GM19240 (cell line): ENCODE measurements around the gene CAMTA1.
"Not testable (repeated sequence)": the region's sequence is repeated elsewhere in the genome, so short reads cannot be mapped to it uniquely, and the experiment has no call there.

Experiments used
- DNase-seq: peaks from one replicate; pipeline ENCODE4 v3.0.0; 2011; ENCODE audit warnings: low spot score; ENCODE audit not compliant: insufficient read length

Gene CAMTA1

DNA sequence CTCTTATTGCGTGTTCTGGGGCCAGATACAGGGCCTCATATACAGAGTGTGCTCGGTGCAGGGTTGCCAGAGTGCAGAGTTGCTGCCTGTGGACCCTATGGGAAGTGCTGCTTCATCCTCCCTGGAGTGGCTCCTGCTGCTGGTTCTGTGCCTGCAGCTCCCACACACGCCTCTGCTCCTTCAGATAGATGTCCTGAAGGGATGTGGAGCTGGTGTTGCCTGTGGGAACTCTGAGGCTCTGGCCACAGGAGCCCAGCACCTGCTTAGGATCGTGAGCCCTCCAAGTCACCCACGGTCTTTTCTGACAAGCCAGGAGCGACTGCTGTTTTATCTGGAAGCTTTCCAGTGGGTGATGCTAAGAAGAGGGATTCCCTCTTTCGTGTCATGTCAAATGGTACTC lies 120.5 kb downstream of the CAMTA1 start:
- no peak for DNase-seq

DNA sequence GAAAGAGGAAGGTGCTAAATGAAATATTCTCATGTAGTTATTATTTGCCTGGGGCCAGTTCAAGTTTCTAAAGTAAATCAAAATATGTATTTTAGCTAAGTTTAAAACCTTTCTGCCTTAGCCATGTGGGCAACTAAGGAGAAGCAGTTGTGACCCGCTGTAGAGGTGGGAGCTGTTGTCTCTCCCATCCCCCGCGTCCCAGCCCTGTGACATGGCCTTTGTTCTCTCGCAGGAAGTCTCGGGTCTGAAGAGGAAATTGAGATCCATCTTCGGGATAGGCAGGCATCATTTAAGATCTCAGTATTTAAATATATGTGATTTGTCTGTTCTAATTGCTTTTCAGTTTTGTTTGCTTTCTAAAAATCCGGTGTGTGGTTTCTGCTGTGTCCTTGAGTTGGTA lies 121.5 kb downstream of the CAMTA1 start:
- DNase-seq, result no peak

DNA sequence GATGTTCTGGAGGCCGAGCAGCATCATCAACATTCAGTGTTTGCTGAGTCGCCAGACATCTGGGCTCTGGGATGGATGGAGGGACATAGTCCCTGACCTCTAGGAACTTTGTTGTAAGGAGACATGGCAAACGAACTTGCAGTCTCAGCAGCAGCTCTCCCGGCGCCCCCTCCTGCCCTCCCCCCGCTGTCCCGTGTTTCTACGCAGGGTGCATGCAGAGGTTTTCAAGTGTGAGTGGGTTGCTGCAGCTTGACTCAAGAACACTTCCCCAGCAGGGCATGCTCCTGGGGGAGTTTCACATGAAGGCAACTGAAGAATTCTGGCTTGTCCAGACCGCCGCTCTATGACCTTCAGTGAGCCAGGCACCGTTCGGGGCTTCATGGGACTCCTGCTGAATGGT lies 121.9 kb downstream of the CAMTA1 start:
- DNase-seq, result no peak

DNA sequence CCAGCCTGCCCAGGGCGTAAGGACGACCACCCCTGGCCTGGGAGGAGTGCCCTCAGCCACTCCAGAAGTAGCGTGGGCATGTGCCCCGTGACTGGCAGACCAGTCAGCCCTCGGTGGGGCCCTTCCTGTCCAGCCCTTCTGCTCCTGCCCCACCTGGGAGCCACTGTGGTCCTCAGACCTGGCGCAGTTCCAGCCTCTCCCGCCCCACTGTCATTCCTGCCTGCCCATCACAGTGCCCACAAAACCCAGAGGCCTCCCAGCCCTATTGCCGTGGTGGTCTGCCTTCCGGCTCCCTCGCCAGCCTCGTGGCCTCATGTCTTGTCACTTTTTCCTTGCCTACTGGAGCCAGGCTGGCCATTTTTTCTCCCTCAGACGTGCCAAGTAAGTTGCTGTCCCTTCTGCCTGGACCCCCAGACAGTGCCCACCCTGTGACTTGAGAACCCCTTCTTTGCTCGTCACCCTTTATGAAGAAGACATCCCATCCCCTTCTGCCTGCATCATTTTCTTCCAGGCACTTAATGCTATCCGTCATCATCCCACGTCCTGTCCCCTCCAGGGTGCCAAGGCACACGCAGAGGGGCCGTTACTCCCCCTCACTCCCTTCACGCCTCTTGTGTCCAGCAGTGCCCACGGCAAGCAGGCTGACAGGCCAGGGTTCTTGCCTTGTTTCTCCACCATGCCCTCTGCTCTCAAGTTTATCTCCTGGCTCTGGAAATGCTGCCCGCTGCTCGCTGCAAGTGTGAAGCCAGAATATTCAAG lies 122.6 kb downstream of the CAMTA1 start:
- DNase-seq, result no peak

DNA sequence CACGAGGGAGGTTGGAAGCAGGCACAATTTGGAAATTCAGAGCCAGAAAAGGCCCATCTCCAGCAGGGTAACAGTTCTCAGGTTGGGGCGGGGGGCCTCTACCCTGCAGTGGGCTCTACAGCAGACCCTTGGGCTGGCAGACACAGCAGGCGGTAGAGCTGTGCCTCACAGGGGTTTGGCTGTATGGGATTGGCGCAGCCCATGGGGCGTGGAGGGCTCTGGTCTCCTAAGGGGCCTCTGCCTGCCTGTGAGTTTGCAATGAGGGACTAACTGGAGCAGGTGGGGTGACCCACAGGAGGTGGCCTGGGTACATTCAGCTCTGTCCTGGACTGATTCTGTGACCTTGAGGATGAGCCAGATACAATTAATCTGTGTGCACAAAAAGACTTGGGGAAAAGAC lies 124.1 kb downstream of the CAMTA1 start:
- no peak for DNase-seq

DNA sequence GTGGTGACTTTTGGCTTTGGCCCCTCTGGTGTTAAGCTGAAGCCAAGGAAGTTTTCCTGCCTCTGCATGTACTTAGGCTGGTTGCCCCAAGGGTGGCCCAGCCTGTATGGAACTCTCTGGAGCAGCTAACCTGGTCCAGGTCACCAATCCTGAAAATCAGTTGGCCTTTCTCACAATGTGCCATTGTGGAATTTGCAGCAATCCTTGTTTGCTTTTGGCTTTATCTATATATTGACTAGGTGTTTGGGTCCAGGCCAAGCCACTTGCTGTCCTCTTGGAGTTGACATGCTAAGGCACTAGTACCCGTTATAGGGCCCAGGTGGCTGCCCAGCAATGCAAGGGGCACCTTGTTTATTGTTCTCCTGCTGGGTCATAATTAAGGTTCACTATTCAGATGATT lies 124.6 kb downstream of the CAMTA1 start:
- DNase-seq, result no peak

DNA sequence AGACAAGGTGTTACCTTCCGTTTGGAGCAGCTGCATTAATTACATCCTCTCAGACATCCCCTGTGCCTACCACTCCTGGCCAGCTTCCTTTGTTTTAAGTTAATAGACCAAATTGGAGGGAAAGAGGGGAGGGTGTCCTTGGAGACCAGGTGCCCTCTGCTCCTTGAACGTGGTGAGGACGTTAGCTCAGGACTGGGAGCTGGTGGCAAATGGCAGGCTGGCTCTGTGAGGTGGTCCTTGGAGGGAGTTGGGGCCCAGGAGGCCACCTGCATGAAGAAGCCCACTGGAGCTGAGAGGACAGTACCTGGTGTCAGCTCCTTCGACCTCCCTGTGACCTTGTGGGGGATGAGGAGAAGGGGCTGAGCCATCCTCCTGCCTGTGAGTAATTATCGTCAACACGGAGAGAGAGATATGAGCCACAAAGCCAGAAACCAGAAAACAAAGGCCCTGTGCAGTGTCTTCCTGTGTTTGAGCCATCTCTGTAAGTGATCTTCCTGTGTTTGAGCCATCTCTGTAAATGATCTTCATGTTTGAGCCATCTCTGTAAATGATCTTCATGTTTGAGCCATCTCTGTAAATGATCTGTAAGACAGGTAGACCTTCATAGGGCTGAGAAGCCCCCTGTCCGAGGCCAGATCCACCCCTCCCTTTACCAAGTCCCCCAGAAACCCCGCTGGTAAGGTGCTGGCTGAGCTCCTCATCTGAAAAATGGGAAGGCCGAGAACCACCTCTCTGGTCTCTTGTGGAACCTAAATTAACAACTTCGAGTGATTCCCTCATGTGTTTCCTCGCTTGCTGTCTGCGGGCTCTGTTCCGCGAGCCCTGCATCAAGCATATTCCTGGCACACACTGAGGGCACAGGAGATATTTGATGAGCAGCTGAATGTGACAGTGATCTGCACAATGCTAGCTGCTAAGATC lies 126.0 kb downstream of the CAMTA1 start:
- no peak for DNase-seq

DNA sequence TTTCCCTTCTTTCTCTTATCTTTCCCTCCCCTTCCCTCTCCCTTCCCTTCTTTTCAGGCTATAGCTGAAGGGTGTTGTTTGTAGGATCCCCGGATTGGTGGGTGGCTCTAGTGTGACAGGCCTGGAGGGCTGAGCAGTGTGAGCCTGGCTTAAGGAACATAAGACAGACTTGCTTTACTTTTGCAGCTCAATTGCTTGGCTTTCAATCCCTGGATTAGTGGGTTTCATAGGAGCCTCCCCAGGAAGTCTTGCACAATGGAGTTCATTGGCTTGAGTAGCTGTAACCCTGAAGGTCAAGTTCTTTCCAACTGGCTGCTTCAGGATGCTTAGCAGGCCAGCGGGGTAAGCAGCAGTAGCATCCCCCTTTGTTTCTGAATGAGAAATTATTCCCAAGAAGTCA lies 126.7 kb downstream of the CAMTA1 start:
- DNase-seq, result no peak

DNA sequence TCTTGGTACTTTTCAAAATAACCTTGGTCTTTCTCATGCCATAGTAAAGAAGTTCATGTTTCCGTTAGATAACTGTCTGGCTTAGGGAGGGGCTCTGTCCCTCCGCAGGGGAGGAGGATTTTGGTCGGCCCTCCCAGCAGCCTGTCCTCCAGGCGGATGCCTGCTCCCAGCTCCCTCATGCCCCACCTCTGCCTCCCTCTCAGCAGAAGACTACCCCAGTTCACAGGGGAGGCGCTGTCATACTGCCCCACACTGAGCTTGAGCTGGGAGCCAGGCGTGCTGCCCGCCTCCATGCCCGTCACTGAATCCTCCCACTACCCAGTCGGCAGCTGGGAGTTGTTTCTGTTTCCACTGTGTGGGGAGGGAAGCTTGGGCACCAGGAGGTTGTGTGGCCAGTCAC lies 127.3 kb downstream of the CAMTA1 start:
- DNase-seq, result no peak

DNA sequence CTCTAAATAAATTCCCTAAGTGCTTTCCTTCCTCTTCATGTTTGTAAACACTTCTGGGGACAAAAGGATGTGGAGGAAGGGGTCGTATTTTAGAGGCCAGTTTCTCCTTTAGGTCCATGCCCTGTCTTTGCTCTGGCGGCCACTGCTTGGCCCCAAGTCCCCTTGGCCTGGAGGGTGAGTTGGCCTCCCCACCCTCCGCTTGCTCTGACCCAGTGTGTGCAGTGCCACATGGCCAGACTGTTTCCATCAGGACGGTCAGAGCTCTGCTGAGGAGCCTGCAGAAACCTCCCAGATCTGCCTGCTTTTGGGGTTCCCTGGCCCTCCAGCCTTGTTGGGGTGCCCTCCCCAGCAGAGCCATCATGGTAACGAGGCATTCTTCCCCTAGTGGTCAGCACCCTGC lies 127.8 kb downstream of the CAMTA1 start:
- no peak for DNase-seq

DNA sequence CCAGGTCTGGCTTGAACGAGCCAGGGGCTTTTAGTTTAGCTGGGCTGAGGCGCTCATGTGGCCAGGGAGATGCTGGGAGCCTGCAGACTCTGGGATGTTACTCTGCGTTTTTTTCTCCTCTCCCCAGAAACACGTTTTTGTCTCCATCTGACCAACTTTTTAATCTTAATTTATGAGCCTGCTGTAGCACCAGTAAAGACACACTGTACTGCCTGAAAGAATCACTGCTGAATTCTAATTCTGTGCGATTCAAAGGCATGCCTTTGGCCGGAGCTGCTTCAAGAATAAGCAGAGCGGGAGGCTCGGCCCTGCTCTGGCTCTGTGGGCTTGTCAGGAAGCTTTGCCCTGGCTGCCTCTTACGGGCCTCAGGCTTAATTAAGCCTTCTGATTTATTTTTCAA lies 129.5 kb downstream of the CAMTA1 start:
- DNase-seq, result no peak

DNA sequence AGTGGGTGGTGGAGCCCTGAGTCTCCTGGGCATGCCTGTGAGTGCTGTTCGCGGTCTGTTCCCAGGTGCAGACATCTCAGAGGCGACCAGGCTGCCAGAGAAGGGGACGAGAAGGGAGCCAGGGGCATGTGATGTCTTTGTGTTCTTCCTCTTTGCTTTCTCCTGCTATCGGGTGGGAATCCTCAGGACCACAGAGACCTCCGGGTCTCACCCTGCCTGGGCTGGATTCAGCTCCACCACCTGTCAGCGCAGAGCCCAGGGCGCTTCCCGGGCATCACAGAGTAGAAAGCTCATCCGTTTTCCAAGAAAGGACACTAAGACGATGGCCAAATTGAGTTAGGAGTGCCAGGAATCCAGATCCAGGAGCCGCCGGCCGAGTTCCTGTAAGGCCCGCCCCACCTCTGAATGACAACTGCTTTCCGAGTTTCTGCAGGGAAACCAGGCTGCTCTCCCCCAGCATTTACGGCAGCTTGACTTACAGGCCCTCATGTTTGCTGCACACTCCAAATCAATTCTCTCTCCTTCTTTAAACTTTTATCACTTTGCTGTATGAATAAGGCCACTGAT lies 130.8 kb downstream of the CAMTA1 start:
- no peak for DNase-seq

DNA sequence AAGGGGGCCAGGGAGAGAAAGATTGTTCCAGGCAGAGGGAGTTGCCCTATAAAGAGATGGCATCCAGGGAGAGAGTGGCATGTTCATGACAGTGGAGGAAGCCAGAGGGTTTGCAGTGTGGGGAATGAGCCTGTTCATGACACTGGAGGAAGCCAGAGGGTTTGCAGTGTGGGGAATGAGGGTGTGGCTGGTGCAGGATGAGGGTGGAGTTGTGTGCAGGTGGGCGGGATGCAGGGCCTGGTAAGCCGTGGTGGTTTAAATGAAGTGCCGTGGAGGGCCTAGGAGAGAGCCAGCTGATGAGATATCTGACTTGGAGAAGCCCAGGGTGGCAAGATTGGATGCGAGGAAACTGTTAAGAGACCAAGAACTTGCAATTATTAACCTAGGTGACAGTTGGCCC lies 131.8 kb downstream of the CAMTA1 start:
- DNase-seq, result no peak

DNA sequence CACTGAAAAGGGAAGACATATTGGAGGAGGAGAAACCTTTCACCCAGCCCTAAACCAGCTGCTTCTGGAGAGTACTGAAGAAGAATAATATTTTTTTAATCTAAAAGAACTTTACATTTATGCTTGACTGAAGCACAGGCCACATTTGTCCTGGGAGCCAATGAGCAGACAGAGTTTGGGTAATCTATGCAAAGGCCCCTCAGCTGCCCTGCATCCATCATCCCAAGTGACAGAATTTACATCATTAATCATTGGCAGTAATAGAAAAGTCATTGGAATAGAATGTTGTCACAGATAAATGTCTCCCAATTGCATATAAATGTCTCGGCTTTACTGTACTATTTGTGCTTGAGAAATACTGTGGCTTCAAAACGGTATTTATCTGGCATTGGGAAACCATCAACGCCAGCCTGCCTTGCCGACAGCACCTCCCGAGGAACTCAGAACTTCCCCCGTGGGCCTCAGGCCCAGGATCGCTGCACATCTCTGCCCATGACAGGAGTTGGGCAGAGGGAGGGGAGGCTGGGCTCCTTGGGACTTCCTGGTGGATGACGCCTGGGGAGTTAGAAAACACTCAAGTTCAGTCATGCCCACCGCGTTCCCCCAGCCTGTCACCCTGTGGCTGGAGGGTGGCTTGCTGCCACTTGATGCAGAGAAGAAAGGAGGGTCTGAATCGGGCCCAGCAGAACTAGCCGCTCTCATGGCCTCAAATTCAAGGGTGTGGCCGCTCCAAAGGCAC lies 133.1 kb downstream of the CAMTA1 start:
- DNase-seq, result no peak

DNA sequence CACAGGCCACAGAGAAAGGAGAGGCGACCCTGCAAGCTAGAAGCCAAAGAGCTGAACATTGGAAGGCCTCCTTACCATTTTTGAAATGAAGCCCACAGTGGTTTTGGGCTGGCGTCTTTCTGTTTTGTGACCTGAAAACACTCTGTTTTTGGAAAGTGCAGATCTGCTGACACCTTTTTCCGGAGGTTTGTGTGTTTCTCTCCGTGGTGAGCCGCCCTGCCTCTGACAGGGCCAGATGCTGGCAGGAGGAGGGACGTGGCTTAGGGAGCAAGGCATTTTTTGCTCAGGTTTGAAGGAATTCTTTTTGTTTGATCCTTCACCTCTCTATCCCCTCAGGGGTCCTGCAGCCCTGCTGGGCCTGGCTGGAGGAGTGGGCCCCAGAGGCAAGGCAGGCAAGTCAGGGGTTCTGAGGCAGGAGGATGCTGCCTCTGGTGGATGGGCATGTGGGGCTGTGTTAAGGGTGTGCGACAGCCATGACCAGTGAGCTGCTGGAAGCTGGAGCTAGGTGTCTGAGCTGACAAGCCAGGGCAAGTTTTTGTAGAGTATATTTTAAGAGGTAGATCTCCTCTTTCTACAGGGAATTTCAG lies 133.8 kb downstream of the CAMTA1 start:
- DNase-seq, result no peak

DNA sequence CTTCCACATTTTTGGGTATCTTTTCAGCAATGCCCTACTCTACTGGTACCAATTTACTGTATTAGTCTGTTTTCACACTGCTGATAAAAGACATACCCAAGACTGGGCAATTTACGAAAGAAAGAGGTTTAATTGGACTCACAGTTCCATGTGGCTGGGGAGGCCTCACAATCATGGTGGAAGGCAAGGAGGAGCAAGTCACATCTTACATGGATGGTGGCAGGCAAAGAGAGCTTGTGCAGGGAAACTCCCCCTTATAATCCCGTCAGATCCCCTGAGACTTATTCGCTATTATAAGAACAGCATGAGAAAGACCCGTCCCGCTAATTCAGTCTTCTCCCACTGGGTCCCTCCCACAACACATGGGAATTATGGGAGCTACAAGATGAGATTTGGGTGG lies 136.3 kb downstream of the CAMTA1 start:
- DNase-seq, result not testable (repeated sequence)

DNA sequence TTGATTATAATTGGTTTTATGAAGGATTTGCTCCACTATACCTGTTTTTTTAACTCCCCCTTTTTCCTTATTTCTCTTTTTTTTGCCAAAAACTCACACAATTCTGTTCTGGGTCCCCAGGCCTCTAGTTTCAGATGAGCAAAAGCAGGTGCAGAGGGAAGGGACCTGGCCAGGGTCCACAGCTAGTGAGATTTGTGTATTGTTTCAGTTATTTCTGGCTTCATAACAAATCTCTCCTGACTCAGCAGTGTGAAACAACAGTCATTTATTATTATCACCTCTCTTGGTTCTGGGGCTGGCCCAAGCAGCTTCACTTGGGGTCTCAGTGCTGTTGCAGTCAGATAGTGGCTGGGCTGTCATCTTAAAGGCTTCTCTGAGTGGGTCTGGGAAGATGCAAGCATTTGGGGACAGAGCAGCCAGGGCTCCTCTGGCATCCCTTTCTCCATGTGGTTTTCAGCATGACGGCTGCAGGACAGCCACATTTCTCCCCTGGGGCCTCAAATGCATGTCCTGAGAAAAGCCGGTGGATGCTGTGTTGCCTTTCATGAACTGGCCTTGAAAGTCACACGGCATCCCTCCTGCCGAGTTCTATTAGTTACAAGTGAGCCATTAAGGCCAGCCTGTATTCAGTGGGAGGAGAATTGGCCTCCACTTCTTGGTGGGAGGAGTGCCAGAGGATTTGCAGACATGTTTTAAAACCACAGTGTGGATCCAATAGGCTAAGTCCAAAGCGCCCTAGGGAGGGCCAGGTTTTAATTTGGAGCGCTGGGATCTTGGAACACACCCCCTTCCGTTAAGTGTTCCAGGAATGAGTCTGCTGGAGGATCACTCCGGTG lies 137.1 kb downstream of the CAMTA1 start:
- no peak for DNase-seq

DNA sequence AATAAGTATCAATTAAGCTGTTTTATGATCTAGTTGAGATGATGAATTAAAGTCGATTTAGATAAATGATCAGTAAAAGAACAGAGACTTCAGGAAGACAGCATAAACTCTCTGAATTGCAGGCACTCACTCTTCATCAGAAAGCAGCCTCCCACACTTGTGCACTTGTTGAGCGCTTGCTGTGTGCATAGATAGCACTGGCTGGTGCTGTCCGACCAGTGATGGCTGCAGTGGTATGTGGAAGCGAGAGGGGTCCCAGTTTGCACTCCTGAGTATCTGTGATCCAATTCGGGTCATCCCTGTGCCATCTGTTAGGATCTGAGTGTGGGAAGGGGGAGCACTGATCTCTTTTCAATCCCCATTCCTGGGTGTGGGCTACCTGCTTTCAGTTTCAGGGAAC lies 137.8 kb downstream of the CAMTA1 start:
- DNase-seq, result no peak

DNA sequence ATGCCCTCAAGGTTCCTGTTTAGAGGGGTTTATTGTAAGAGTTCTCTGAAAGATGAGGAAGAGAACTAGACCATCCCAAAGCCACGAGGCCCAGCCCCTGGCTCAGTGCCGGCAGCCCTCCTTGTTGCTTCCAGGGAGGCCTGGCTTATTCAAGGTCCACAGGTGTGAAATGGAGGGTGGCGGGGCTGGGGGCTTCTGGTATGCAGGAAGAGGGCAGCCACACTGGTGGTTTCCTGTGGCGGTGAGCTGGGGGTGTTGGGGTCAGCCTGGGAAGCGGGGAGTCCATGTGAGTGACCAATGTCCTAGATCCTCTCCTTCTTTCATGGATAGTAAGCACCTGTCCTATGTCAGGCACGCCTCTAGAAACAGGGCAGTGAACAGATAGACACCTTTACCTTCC lies 138.2 kb downstream of the CAMTA1 start:
- no peak for DNase-seq
